Raji (cell line): ENCODE data around the gene ZNF322.

Experiments used
- POLR2A ChIP-seq: IDR thresholded peaks from 2 replicates; pipeline ENCODE4 v1.6.1; 2011; ENCODE audit warnings: low read depth, low read length, control low read depth; ENCODE audit not compliant: insufficient read depth

Gene ZNF322, protein sequence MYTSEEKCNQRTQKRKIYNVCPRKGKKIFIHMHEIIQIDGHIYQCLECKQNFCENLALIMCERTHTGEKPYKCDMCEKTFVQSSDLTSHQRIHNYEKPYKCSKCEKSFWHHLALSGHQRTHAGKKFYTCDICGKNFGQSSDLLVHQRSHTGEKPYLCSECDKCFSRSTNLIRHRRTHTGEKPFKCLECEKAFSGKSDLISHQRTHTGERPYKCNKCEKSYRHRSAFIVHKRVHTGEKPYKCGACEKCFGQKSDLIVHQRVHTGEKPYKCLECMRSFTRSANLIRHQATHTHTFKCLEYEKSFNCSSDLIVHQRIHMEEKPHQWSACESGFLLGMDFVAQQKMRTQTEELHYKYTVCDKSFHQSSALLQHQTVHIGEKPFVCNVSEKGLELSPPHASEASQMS

DNA sequence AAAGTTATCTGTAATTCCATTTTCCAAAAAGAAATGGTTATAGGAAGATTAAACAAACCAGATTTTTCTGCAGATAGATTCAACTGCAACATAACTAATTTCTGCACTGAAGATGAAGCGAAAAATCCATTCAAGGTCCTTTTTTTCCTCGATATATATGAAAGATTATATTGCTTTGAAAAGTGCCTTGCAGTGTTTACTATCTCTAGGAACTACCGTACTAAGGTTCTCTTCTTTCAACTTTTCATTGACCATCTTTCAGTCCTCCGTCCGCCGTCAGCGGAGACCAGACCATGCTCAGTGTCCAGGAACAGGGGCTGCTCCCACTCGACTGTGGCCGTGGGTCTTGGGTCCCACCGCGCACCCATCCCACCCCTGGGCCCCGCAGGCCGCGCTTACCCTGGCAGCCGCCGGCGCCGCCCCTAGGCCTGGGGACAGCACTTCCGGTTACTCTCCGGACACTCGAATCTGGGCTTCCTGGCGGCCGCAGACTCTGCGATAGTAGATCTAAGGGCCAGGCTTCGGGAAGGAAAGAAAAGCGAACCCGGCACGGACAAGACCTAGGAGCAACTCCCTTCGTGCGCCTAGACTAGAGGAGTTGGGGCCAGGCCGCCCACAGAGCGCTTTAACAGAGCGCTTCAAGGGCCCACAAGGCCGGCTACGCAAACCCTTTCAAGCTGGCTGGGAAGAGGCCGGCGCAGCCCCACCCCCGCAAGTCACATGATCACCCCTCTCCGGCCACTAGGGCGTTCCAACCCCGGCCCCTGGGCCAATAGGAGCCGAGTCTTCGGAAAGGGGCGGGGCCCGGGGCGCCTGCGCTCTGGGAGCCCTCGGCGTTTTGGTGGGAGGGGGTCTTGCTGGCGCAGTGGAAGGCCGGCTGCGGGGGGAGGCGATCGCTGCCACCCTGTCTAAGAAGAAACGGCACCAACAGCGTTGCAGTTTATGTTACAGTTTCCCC is at the start of gene ZNF322:
ZNF322 (minus strand) TSS at position 705 of the 958 bp plus-strand sequence. CDS start 21,193 bp downstream, outside the sequence.
- TF ChIP-seq POLR2A = peak; percentile 42

DNA sequence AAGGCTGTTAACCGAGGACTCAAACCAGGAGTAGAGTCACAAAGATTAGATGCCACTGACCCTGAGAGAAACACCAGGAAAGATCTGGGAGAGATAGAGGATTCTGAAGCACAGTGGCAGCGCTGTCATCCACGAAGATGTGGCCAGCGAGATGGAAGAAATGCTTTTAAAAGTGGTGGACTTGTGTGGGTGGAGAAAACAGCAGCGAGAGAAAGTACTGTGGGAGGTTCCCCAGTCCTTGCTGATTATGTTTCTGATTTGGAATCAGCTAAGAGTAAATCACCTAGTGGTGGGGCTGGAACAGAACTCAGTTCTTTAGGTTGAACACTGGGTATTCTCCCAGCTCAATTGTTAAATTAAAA is 435 bp upstream of the ZNF322 start:
- TF ChIP-seq POLR2A = no peak

DNA sequence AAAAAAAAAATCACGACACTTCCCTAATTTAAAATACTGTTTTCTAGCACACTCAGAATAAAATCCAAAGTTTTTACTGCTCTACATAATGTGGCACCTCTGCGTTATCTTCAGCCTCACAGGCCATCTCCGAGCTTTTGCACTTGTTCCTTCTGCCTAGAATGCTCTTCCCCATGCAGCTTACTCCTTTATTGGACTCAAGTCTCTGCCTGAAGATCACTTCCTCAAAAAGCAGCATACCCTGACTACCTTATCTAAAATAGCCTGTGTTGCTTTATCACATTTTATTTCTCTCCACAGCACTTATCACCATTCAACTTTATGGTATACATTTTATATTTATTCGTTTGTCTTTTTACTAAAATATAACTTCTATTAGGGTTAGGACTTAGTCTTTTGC is 2.3 kb downstream of the ZNF322 start:
- no peak for TF ChIP-seq POLR2A

DNA sequence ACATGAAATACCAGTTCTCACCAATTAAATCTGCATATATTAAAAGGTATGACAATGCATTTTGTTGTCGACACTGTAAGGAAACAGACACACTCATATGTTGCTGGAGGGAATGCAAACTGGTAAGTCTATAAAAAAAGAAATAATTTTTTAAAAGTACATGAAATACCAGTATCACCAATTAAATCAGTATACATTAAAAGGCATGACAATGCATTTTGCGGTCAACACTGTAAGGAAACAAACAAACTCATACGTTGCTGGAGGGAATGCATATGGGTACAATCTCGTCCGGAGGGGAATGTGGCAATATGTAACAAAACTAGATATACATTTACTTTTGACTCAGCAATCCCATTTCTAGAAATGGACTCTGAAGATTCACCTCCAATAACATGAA is 6.5 kb downstream of the ZNF322 start:
- no peak for TF ChIP-seq POLR2A

DNA sequence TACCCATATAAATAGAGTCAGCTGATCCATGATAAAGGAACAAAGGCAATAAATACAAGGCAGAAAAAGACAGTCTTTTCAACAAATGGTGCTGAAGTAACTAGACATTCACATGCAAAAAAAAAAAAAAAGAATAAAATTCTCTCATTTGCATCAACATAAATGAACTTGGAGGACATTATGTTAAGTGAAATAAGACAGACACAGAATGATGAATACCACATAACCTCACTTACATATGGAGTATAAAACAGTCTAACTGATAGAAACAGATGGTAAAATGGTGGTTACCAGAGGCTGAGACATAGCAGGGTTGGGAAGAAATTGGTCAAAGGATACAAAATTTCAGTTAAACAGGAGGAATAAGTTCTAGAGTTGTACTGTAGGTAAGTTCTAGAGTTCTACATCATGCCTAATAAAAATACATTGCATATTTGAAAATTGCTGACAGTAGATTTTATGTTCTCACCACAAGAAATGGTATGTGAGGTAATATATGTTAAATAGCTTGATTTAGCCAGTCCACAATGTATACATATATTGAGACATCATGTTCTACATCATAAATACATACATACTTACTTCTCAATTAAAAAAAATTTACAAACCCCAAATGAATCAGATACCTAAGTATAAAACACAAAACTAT is 8.3 kb downstream of the ZNF322 start:
- no peak for TF ChIP-seq POLR2A

DNA sequence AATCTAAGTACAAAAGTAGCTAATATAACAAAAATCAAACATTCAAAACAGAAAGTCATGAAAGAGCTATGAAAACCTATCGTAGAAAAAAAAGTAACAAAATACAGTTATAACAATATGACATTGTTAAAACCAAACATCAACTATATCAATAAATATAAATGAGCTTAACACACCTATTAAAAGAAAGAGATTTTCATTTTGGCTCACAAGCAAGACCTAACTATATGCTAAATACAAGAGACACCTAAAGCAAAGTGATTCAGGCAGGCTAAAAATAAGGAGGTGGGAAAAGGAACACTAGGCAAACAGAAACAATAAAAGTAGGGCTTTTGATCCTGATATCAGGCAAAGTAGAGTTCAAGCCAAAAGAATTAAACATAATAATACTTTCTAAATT is 13.5 kb downstream of the ZNF322 start:
- TF ChIP-seq POLR2A = no peak

DNA sequence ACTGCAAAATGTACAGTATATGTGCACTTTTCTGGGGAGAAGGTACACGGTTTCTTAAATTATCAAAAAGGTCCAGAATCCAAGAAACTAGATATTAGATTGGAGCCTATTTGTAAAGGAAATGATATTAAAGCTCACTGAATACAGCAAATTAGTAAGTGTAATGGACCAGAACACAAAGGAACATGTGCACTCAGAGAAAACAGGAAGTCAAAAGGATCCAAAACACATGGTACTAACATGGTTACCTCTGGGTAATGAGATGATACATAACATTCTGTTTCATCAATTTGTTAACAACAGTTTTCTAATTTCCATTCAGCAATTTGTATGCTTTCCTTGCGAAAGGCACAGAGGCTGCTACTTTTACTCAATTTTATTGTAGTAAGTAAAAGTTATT is 18.7 kb downstream of the ZNF322 start:
- no peak for TF ChIP-seq POLR2A

DNA sequence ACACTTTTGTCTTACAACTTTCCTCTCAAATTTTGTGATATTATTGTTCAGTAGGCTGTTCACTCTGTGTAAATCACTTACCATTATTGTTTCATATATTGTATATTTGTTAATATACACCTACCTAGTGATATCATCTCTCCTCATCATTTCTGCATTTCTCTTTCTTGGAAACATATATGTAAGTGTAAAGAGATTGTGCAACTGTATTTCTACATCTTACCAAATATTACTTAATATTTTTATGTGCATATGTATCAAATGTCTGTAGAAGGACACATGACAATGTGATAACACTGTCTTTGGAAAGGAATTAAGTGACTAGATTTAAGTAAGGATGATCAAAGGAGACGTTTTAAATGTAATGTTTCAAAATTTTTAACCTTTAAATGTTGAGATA is 30.2 kb downstream of the ZNF322 start:
- no peak for TF ChIP-seq POLR2A

DNA sequence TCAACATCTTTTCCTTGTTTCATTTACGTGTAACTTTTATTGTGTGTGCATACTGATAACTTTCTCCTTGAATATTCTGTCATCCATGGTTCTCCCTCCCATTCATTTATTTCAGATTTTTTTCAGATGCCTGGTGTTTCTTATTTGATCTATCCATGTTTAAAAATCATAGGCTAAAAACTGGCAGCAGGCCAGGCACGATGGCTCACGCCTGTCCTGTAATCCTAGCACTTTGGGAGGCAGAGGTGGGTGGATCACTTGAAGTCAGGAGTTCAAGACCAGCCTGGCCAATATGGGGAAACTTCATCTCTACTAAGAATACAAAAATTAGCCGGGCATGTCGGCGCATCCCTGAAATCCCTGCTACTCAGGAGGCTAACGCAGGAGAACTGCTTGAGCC is 31.7 kb downstream of the ZNF322 start:
- TF ChIP-seq POLR2A = no peak

DNA sequence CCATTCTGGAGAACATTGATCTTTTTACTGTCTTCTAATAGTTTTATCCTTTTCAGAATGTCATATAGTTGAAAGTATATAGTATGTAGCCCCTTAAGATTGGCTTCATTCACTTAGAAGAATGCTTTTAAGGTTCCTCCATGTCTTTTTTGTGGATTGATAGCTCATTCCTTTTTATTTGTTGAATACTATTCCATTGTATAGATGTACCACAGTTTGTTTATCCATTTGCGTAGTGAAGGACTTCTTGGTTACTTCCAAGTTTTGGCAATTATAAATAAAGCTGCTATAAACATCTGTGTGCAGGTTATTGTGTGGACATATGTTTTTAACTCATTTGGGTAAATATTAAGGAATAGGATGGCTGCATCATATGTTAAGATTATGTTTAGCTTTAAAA is 35.0 kb downstream of the ZNF322 start:
- no peak for TF ChIP-seq POLR2A

DNA sequence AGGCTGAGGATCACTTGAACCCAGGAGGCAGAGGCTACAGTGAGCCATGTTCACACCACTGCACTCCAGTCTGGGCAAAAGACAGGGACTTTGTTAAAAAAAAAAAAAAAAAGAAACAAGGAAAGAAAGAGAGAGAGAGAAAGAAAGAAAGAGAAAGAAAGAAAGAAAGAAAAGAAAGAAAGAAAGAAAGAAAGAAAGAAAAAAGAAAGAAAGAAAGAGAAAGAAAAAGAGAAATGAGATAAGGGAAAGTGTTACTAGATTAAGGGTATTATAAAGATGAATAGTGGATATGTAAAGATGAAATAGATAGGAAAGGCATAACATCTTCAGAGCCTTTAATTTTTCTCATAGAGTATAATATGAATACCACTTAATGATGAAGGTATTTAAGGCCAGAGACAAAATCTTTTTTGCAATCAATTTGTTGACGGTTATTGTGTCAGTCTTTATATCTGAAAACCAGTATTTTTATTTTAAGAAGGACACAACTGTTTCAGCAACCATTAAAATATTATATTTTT is 36.1 kb downstream of the ZNF322 start:
- no peak for TF ChIP-seq POLR2A

DNA sequence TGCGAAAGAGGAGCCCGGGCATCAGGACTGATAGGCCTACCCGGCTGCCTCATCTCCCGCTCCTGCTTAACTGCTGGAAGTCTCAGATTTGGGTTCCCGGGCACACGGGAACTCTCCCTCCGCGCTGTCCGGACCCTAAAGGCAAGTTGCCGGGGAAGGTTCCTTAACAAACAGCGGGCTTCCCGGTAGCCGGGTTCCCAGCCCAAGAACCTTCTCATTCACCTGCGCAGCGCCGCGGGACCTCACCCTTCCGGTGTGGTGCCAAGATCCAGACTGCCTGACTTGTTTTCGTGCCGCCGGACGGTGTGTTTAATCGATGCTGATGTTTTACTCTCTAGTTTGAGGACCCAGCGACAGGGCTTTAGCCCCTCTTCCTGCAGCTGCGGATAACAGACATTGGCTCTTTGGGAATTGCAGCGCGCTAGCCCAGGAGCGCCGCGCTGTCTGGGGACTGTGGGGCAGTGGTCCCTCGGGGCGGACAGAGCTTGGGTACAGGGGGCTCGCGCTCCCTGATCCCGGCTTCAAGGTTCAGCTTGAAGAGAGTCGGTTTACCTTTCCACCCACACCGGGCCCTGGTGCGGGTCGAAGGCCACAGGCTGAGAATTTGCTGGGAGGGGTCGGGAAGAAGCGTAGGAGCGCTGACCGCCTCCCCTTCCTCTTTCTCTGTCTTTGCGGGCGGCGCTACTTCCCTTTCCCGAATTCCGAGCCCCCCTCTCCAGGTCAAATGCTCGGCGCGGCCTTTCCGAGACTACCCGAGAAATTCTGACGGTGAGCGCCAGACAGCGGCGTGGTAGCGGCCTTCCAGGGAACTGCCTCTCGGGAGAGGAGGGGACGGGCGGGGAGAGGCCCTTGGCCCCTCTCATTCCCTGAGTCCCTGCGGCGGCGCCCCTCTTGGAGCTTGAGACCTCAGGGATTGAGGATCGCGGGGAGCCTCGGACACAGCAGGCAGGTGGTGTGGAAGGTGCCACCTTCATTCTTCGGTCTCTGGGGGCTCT is 45.6 kb downstream of the ZNF322 start:
- no peak for TF ChIP-seq POLR2A

DNA sequence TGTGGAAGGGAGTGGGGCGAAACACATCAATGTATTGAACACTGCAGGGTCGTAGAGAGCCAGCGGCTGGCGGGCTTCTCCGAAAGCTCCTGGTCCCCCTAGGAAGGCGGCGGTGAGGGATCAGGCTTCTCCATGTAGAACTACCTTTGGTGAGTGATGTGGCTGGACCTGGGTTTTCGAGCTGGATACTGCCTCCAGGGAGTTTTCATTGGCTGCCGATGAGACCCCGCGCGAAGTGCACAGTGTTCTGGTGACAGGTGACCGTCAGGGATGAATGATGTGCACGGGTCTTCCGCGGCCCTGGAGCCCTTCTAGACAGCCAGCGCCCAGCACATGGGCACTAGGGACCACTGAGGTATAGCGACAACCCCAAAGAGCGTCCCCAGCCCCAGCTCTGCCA is 46.3 kb downstream of the ZNF322 start:
- TF ChIP-seq POLR2A = no peak

DNA sequence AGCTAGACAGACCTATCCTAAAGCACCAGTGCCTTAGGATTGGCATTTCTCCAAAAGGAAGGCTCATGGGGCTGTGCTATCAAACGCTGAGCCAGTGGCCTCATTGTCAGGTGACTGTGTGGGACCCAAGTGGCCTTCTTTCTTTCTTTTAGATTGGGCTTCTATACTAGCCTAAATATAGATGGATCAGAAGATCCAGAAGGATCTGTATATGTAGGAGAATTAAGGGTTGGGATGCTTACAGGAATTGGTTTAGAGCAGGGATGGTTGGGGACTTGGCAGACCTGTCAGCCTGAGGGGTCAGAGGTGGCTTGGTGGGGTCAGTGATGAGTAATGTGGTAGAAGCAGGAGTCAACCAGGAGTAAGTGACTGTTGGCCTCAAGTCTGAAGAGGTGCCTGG is 47.9 kb downstream of the ZNF322 start:
- no peak for TF ChIP-seq POLR2A

DNA sequence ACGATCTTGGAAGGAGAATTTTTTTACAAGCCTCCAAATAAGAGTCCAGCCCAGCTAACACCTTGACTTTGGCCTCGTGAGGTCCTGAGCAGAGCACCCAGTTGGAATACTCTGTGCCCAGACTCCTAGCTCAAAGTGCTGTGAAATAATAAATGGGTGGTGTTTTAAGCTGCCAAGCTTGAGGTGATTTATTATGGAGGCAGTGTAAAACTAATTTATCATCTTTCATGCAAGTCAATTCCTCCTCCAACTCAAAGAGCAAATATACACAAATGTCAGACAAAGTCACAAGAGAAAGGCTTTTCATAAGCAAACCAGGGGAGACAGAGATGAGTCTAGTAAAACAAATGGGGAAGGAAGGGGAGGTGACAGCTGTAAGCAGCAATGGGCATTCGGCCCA is 50.1 kb downstream of the ZNF322 start:
- TF ChIP-seq POLR2A = no peak
